ENCODE results near the gene PLEKHH2. TPM values are rescaled to one million over a fixed set of nuclear protein-coding genes. Genes with fewer than 3 reads are reported as not detected.

Gene PLEKHH2
- total and polyA plus RNA-seq, 4 donors, result 2.5 to 311 (median 18.3) TPM

GRCh38 chr2:43710866-43711265 lies 73.8 kb downstream of the PLEKHH2 start:
- Histone ChIP-seq H3K27me3 (ENCODE audit: control insufficient read depth in 3 of 3, insufficient read depth in 3 of 3, low read length in 2 of 3) (no peaks in the 10 kb centered on the region), H3K9ac (ENCODE audit: insufficient read depth in 1 of 2, low read length in 2 of 2) (no peak overlapping the region), H3K9me3 (ENCODE audit: control insufficient read depth in 4 of 4, insufficient read depth in 3 of 4, low read length in 3 of 4) (peaks cover 0 to 2% (median 0%) of the 10 kb centered on the region in 4 donors), H3K27ac (ENCODE audit: low read depth in 1 of 2, low read length in 1 of 2) (no peak overlapping the region), H3K36me3 (ENCODE audit: control insufficient read depth in 4 of 4, insufficient read depth in 4 of 4, low read length in 4 of 4) (peaks cover 0 to 55% (median 11%) of the 10 kb centered on the region in 4 donors), H3K4me1 (ENCODE audit: control insufficient read depth in 5 of 5, insufficient read depth in 5 of 5, low read length in 5 of 5) (peaks cover 0 to 22% (median 8%) of the 10 kb centered on the region in 5 donors), H3K4me3 (no peak overlapping the region)
- DNase-seq, result no peak
- no peak for TF ChIP-seq CTCF (IDR thresholded peaks at IDR 0.05; ENCODE audit: control extremely low read depth, extremely low read depth)
- ATAC-seq (ENCODE audit: insufficient read depth, low FRiP score), result no peak

- DNase-seq (no peak), ATAC-seq (ENCODE audit: insufficient read depth, low FRiP score) (no peak)
- WGBS, 2 donors, result 33 to 59% methylated on average over 2 of the region's 2 CpGs
- H3K4me3 ChIP-seq, result no peak overlapping the region
- no peaks in the 10 kb centered on the region for H3K9me3 ChIP-seq (ENCODE audit: control insufficient read depth in 4 of 4, insufficient read depth in 3 of 4, low read length in 3 of 4)
- no peak overlapping the region for H3K27ac ChIP-seq (ENCODE audit: low read depth in 1 of 2, low read length in 1 of 2)
- H3K4me1 ChIP-seq (ENCODE audit: control insufficient read depth in 5 of 5, insufficient read depth in 5 of 5, low read length in 5 of 5), result no peaks in the 10 kb centered on the region
- no peak for TF ChIP-seq CTCF (IDR thresholded peaks at IDR 0.05; ENCODE audit: control extremely low read depth, extremely low read depth)
- H3K36me3 ChIP-seq (ENCODE audit: control insufficient read depth in 4 of 4, insufficient read depth in 4 of 4, low read length in 4 of 4), result peaks cover 0 to 60% (median 8%) of the 10 kb centered on the region in 4 donors
- H3K9ac ChIP-seq (ENCODE audit: insufficient read depth in 1 of 2, low read length in 2 of 2), result no peak overlapping the region
- H3K27me3 ChIP-seq (ENCODE audit: control insufficient read depth in 3 of 3, insufficient read depth in 3 of 3, low read length in 2 of 3), result no peaks in the 10 kb centered on the region
Measured at GRCh38 chr2:43714164-43714563, 77.1 kb downstream of the PLEKHH2 start.

- Histone ChIP-seq H3K36me3 (ENCODE audit: control insufficient read depth in 4 of 4, insufficient read depth in 4 of 4, low read length in 4 of 4) (peaks cover 0 to 62% (median 8%) of the 10 kb centered on the region in 4 donors), H3K9ac (ENCODE audit: insufficient read depth in 1 of 2, low read length in 2 of 2) (no peak overlapping the region), H3K4me3 (no peak overlapping the region), H3K4me1 (ENCODE audit: control insufficient read depth in 5 of 5, insufficient read depth in 5 of 5, low read length in 5 of 5) (no peaks in the 10 kb centered on the region), H3K27me3 (ENCODE audit: control insufficient read depth in 3 of 3, insufficient read depth in 3 of 3, low read length in 2 of 3) (no peaks in the 10 kb centered on the region), H3K9me3 (ENCODE audit: control insufficient read depth in 4 of 4, insufficient read depth in 3 of 4, low read length in 3 of 4) (no peaks in the 10 kb centered on the region), H3K27ac (ENCODE audit: low read depth in 1 of 2, low read length in 1 of 2) (no peak overlapping the region)
- no peak for TF ChIP-seq CTCF (IDR thresholded peaks at IDR 0.05; ENCODE audit: control extremely low read depth, extremely low read depth)
- 89 to 90% methylated on average over 4 of the region's 4 CpGs for WGBS, 2 donors
- DNase-seq, result no peak
- ATAC-seq (ENCODE audit: insufficient read depth, low FRiP score), result no peak
Measured at GRCh38 chr2:43715300-43716098, 78.4 kb downstream of the PLEKHH2 start.

Measured in lung (tissue), 12 donors.